Caki2 (cell line): ENCODE measurements around the gene MRPS23. TPM values are rescaled to one million over a fixed set of nuclear protein-coding genes. Genes with fewer than 3 reads are reported as not detected.

Experiments
- total RNA-seq: library from RNA; depleted of rRNA; stranded (reverse); fragments of >200 nt; shearing (Covaris generic); gene quantifications from 2 replicates; pipeline ENCODE4 v1.2.3, GENCODE V29; 2014; ENCODE audit warnings: low replicate concordance; rRNA removed

Gene MRPS23
- total RNA-seq, 1 experiment from 2014 or later, result 71.5 TPM

Other genes with a start within 250 kb of the MRPS23 start
- not detected in 2 replicates for gene CCDC182, start 104.7 kb downstream of the MRPS23 start, total RNA-seq
- 24.8 and 47.7 TPM in 2 replicates for gene CUEDC1, start 105.4 kb upstream of the MRPS23 start, total RNA-seq
- 20.9 and 44.0 TPM in 2 replicates for gene VEZF1, start 138.2 kb upstream of the MRPS23 start, total RNA-seq
- 242 and 309 TPM in 2 replicates for gene SRSF1, start 157.2 kb upstream of the MRPS23 start, total RNA-seq
- gene DYNLL2, start 233.4 kb upstream of the MRPS23 start, total RNA-seq, result 7.4 and 9.4 TPM in 2 replicates